GM13976 (cell line): ENCODE data around the gene THOP1.

Source experiments
- DNase-seq: peaks from one replicate; pipeline ENCODE4 v3.0.0; 2012; ENCODE audit warnings: low spot score
- CTCF ChIP-seq: IDR thresholded peaks from 2 replicates; pipeline ENCODE4 v1.5.1; 2012; ENCODE audit warnings: borderline replicate concordance, mild to moderate bottlenecking; ENCODE audit not compliant: insufficient read depth; ENCODE audit errors: extremely low read depth, missing control alignments, control extremely low read depth
- in situ Hi-C: fragments of 300-500 bp; cut with MboI; formaldehyde crosslinking; loops from one replicate; pipeline ENCODE4 v1.12.0; 2022; ENCODE audit warnings: low sequenced_read_pairs, mixed read lengths, inconsistent platforms; ENCODE audit not compliant: unreplicated experiment

THOP1 gene

DNA sequence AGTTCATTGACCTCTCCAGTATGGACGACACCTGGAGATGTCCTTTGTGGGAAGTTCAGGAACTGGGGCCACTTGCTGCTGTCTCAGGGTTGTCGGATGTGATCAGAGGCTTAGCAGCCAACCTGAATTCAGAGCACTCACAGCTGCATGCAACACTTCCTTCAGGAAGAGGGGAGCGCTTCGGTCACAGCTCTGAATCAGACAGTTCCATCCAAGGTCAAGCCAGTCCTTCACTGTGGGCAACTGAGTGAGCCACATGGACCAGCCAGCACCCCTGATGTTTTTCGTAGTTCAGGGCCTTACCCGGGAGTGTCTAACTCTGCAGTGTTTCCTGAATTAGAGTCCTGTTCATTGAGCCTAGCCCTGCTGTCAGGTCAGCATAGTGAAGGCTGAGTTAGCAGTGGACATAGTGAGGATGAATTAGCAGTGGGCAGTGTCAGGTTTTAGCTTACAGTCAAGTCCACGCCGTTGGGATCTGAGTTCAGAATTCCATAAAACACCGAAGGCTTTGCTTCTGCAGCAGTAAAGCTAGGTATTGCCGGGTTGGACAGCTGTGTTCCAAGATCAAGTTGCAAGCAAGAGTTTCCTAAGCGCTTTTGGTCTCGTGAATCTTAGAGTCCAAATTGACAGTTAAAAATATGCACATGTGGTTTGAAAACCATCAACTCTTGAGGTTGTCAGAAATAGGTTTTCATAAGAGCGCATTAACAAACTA is 61.0 kb downstream of the THOP1 start:
- no peak for TF ChIP-seq CTCF
- in situ Hi-C loops, result no loop called here
- no peak for DNase-seq

DNA sequence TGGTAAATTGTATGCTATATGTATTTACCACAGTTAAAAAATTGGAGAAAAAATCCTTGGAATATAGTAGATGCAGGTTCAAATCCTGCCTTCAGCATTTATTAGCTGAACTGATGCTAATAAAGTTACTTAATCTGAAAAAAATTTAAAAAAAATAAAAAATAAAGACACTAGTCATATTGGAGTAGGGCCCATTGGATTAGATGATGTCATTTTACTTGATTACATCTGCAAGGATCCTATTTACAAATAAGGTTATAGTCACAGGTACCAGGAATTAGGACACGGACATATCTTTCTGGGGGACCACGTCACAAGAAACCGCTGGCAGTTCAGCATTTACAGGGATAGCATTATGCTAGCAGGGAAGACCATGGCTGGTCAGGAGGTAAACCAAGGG is 62.2 kb downstream of the THOP1 start:
- no peak for TF ChIP-seq CTCF
- in situ Hi-C loops, result no loop called here
- DNase-seq, result no peak

DNA sequence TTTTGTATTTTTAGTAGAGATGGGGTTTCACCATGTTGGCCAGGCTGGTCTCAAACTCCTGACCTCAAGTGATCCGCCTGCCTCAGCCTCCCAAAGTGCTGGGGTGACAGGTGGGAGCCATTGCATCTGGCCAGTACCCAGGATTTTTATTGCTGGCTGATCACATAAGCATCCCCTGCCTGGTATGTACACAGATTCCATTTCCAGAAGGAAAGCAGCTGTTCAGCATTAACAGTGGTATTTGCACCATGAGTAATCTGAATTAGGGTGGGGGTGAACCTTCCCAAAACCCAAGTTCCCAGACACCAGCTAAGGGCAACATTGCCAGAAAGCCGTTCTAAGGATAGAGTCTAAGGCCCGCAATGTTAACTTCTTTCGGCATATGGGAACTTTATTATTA is 63.3 kb downstream of the THOP1 start:
- DNase-seq, result no peak
- in situ Hi-C loops, result no loop called here
- TF ChIP-seq CTCF, result no peak

GRCh38 chr19:2850256-2850925 is 65.1 kb downstream of the THOP1 start:
- no peak for TF ChIP-seq CTCF
- in situ Hi-C loops, result no loop called here

DNA sequence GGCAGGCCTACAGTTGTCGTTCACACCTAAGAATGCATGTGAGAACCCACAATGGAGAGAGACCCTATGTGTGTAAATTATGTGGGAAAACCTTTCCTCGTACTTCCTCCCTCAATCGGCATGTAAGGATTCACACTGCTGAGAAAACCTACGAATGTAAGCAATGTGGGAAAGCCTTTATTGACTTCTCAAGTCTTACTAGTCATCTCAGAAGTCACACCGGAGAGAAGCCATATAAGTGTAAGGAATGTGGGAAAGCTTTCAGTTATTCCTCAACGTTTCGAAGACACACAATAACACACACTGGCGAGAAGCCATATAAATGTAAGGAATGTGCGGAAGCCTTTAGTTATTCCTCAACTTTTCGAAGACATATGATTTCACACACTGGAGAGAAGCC is 67.3 kb downstream of the THOP1 start:
- no peak for DNase-seq

More at GRCh38 chr19:2850256-2850925, 65.1 kb downstream of the THOP1 start:
- DNase-seq, result no peak

DNA sequence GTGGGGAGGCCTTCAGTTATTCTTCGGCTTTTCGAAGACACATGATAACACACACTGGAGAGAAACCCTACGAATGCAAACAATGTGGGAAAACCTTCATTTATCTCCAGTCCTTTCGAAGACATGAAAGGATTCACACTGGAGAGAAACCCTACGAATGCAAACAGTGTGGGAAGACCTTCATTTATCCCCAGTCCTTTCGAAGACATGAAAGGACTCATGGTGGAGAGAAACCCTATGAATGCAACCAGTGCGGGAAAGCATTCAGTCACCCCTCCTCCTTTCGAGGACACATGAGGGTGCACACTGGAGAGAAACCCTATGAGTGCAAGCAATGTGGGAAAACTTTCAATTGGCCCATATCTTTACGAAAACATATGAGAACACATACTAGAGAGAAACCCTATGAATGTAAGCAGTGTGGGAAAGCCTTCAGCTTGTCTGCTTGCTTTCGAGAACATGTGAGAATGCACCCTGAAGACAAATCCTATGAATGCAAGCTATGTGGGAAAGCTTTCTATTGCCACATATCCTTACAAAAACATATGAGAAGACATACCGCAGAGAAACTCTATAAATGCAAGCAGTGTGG is 67.8 kb downstream of the THOP1 start:
- TF ChIP-seq CTCF, result no peak
- in situ Hi-C loops, result no loop called here
- no peak for DNase-seq

More for the DNA sequence above, 67.3 kb downstream of the THOP1 start:
- in situ Hi-C loops, result no loop called here
- no peak for TF ChIP-seq CTCF
